ENCODE data around the gene ITGB5. TPM values are rescaled to one million over a fixed set of nuclear protein-coding genes. Genes with fewer than 3 reads are reported as not detected.
A peak's percentile ranks its signal among the peaks of the same experiment; 100 is the strongest.

The ITGB5 gene
- total RNA-seq, 1 experiment from 2014 or later = 67.2 TPM

DNA sequence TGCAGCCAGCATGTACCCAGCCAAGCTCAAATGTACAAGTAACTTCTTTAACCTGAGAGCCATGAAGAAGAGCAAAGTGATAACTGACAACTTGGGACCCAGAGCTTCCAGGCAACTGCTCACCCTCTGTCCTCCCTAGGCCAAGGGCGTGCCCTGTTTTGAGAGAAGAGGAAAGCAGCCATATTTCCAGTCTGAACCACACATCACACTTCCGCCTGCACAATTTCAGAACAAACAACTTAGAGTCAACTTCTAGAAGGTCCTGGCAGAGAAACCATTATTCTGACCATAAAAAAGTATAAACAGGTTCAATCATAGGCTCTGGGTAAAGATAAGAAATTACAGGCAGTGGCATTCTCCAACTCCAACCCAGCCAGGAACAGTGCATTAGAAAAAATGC is 50.1 kb downstream of the ITGB5 start:
- BruUV-seq (replicated peaks) = no TSS peak
- Histone ChIP-seq H2AFZ (ENCODE audit: low read length) (no peak overlapping the region), H3K79me2 (ENCODE audit: low read length) (no peaks in the 10 kb centered on the region), H3K9me3 (ENCODE audit: low read length) (no peaks in the 10 kb centered on the region), H3K4me2 (ENCODE audit: low read length) (peak overlapping the region; percentile 73), H3K36me3 (ENCODE audit: low read depth, low read length) (peaks cover 7% of the 10 kb centered on the region), H4K20me1 (ENCODE audit: low read length) (no peaks in the 10 kb centered on the region), H3K4me1 (ENCODE audit: insufficient read depth, low read length) (peaks cover 64% of the 10 kb centered on the region), H3K4me3 (ENCODE audit: low read length) (peak overlapping the region; percentile 35; the same call in 1 of the 2 replicates), H3F3A (ENCODE audit: low read length, unreplicated experiment) (peaks cover 7% of the 10 kb centered on the region), H3K27ac (ENCODE audit: low read length) (peak overlapping the region; percentile 100), H3K27me3 (ENCODE audit: low read length) (no peaks in the 10 kb centered on the region), H3K9me2 (replicated peaks; ENCODE audit: low read length) (no peaks in the 10 kb centered on the region), H3K9ac (ENCODE audit: low read length) (peak overlapping the region; percentile 86)
- TF ChIP-seq EZH2phosphoT487 (IDR thresholded peaks at IDR 0.05; ENCODE audit: borderline replicate concordance, low read length) (no peak), EZH2 (IDR thresholded peaks at IDR 0.05; ENCODE audit: low read length, unreplicated experiment) (no peak)
- TF ChIP-seq, protein P1, sequence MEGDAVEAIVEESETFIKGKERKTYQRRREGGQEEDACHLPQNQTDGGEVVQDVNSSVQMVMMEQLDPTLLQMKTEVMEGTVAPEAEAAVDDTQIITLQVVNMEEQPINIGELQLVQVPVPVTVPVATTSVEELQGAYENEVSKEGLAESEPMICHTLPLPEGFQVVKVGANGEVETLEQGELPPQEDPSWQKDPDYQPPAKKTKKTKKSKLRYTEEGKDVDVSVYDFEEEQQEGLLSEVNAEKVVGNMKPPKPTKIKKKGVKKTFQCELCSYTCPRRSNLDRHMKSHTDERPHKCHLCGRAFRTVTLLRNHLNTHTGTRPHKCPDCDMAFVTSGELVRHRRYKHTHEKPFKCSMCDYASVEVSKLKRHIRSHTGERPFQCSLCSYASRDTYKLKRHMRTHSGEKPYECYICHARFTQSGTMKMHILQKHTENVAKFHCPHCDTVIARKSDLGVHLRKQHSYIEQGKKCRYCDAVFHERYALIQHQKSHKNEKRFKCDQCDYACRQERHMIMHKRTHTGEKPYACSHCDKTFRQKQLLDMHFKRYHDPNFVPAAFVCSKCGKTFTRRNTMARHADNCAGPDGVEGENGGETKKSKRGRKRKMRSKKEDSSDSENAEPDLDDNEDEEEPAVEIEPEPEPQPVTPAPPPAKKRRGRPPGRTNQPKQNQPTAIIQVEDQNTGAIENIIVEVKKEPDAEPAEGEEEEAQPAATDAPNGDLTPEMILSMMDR (conservative IDR thresholded peaks at IDR 0.05; ENCODE audit: low read depth, low read length) = no peak
- POLR2A ChIA-PET (ENCODE audit: unreplicated experiment) = no interaction called here
- intact Hi-C loops (cut with micrococcal nuclease) = loop anchor here (1.0 to 2.0 kb wide), 3 partner anchors 8 to 50 kb away; no protein-coding TSS in a partner anchor
- ATAC-seq = peak; percentile 9
- CTCF ChIA-PET = no interaction called here
- no peak for DNase-seq

DNA sequence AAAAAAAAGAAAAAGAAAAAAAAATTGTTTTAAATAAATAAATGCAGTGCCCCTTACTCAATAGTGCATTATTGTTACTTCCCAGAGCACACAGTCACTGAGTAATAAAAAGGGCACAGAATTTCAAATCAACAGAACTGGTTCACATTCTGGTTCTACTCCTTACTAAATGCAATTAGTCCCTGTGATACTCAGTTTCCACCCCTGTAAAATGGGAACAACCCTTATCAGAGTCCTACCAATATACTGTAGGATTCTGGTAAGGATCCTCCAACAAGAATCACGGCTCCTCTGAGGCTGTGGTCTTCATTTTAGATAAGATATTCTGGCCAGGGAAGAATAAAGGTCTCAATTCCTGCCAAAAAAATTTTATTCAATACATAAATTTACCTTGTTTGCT is 50.7 kb downstream of the ITGB5 start:
- Histone ChIP-seq H3K36me3 (ENCODE audit: low read depth, low read length) (peaks cover 7% of the 10 kb centered on the region), H3K4me2 (ENCODE audit: low read length) (peak overlapping the region; percentile 73), H3K4me3 (ENCODE audit: low read length) (no peak overlapping the region), H2AFZ (ENCODE audit: low read length) (no peak overlapping the region), H3K79me2 (ENCODE audit: low read length) (no peaks in the 10 kb centered on the region), H3K9ac (ENCODE audit: low read length) (peak overlapping the region; percentile 86), H3K9me3 (ENCODE audit: low read length) (no peaks in the 10 kb centered on the region), H3K27me3 (ENCODE audit: low read length) (no peaks in the 10 kb centered on the region), H3K27ac (ENCODE audit: low read length) (peak overlapping the region; percentile 100), H3K9me2 (replicated peaks; ENCODE audit: low read length) (no peaks in the 10 kb centered on the region), H4K20me1 (ENCODE audit: low read length) (no peaks in the 10 kb centered on the region), H3F3A (ENCODE audit: low read length, unreplicated experiment) (peaks cover 7% of the 10 kb centered on the region), H3K4me1 (ENCODE audit: insufficient read depth, low read length) (peaks cover 64% of the 10 kb centered on the region)
- no TSS peak for BruUV-seq (replicated peaks)
- intact Hi-C loops (cut with micrococcal nuclease) = loop anchor here (2.0 kb wide), 2 partner anchors 24 to 50 kb away; no protein-coding TSS in a partner anchor
- ChIA-PET POLR2A (ENCODE audit: unreplicated experiment) (no interaction called here), CTCF (no interaction called here)
- DNase-seq (no peak), ATAC-seq (peak; percentile 2; the same call in 1 of the 2 replicates)
- TF ChIP-seq EZH2 (IDR thresholded peaks at IDR 0.05; ENCODE audit: low read length, unreplicated experiment) (no peak), EZH2phosphoT487 (IDR thresholded peaks at IDR 0.05; ENCODE audit: borderline replicate concordance, low read length) (no peak)
- TF ChIP-seq, protein P1 (conservative IDR thresholded peaks at IDR 0.05; ENCODE audit: low read depth, low read length) = no peak
